Activated CD4-positive, alpha-beta T cell treated with anti-CD3 and anti-CD28 coated beads, Interleukin-2, Interleukin-6, amounts not matched to agents 100 ng/mL and 50 ng/mL, durations not matched to agents 16 hours and 8 hours (primary cell): ENCODE results near the gene THAP7.

Experiments
- DNase-seq: peaks from one replicate; pipeline ENCODE4 v3.0.0-alpha.2; 2020

The THAP7 gene

DNA sequence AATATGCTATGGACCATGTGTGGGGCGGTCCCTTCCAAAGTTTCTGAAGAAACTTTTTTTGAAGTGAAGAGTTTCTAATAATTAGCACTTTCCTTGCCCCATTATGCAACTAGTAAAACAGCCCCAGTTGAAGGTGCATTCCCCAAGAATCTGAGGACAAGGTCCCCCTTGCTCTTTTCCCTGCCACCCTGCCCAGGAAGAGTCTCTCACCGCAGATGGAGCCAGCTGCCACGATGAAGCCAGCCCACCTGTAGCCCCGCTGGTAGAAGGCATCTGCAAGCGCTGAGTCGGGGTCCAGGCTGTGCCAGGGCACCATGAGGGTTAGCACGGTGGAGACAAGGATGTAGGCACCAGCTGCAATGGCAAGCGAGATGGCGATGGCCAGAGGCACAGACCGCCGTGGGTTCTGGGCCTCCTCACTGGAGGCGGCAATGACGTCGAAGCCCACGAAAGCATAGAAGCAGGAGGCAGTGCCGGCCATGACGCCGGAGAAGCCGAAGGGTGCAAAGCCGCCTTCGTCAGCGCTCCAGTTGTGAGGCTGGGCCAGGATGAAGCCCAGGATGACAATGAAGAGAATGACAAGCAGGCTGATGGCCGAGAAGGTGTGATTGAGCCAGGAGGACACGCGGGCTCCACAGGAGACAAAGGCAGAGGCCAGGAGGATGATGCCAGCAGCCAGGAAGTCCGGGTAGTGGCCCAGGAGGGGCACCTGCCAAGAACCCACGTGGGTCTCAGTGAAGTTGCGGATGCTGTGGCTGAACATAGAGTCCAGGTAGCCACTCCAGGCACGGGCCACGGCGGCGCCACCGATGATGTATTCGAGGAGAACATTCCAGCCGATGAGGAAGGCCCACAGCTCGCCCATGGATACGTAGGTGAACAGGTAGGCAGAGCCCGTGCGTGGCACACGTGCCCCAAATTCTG lies 29.0 kb upstream of the THAP7 start:
- DNase-seq, result no peak

DNA sequence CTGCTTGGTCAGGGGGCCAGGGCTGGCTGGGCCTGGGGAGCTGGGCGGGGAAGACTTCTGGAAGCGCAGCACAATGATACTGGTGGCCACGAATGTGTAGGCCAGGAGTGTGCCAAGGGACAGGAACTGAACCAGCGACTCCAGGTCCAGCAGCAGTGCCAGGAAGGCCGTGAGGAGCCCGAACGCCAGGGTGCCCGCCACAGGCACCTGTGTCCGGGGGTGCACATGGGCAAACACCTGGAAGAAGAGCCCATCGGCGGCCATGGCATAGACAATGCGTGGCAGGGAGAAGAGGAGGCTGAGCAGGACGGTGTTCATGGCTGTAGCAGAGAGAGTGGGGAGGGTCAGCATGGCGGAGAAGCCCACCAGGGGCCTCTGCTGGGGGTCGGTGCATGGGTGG lies 28.1 kb upstream of the THAP7 start:
- DNase-seq, result no peak

GRCh38 chr22:21029486-21030025 lies 27.6 kb upstream of the THAP7 start:
- DNase-seq, result no peak

GRCh38 chr22:21028277-21029251 lies 26.6 kb upstream of the THAP7 start:
- DNase-seq, result no peak

DNA sequence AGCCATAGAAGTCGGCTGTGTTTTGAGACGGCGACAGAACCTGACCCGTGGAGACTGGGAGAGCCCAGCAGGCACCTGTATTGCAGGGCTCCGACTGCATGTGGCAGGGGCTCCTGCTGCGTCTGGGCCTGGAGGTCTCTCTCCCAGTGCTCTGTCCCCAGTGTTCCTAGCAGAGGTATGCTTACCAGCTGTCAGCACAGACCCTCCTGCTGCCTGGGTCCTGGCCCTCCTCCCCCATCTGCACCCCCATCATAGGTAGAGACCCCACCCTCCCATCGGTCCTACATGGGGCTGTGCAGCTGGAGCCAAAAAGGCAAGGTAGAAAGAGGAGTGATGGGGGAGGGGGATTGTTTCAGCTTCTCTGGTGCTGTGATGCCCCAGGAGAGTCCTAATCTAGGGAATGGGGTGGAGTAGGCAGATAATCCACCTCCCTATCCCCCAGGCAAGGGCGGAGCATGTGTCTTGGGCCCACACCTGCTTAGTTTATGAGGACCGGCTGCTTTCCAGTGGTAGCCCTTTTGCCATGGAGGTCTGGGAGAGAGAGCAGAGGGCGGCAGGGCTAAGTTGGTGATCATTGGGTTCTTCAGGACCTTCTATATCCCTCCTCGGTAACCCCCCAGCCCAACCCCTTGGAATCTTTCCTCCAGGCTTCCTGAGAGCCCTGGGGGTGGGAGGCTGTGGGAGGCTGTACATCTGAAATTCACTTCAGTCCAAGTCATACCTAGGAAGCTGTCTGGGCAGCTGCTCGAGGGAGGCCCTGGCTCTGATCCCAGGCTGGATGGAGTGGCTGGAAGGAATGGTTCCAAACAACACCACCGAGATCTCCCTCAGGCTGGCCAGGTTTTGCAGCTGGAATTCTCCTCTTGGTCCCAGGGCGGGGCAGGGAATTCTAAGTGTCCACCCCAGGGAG lies 25.1 kb upstream of the THAP7 start:
- no peak for DNase-seq

DNA sequence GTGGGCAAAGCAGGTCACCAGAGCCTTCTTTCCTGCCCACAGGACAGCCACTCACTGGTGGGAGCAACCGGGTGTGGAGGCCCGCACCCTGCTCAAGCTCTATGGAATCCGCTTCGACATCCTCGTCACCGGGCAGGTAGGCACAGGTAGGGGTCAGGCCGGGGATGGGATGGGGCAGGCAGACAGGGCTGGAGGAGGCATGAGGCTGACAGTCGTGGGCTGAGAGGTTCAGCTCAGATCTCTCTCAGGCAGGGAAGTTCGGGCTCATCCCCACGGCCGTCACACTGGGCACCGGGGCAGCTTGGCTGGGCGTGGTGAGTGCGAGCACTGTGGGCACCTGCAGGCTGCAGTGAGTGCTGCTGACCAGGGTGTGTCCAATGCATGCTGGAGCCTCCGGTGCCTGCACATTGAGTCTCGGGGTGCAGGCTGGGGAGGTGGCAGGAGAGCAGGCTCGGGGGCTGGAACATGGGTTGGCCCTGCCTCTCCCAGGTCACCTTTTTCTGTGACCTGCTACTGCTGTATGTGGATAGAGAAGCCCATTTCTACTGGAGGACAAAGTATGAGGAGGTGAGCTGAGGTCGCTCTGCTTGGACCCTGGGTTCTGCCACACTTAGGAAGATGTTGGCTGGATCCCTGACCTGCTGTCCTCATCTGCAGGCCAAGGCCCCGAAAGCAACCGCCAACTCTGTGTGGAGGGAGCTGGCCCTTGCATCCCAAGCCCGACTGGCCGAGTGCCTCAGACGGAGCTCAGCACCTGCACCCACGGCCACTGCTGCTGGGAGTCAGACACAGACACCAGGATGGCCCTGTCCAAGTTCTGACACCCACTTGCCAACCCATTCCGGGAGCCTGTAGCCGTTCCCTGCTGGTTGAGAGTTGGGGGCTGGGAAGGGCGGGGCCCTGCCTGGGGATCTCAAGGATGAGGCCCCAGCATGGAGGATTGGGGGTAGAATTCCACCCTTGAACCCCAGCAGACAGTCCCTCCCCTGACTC lies 24.1 kb upstream of the THAP7 start:
- DNase-seq, result no peak

GRCh38 chr22:21025266-21025665 lies 23.3 kb upstream of the THAP7 start:
- no peak for DNase-seq

DNA sequence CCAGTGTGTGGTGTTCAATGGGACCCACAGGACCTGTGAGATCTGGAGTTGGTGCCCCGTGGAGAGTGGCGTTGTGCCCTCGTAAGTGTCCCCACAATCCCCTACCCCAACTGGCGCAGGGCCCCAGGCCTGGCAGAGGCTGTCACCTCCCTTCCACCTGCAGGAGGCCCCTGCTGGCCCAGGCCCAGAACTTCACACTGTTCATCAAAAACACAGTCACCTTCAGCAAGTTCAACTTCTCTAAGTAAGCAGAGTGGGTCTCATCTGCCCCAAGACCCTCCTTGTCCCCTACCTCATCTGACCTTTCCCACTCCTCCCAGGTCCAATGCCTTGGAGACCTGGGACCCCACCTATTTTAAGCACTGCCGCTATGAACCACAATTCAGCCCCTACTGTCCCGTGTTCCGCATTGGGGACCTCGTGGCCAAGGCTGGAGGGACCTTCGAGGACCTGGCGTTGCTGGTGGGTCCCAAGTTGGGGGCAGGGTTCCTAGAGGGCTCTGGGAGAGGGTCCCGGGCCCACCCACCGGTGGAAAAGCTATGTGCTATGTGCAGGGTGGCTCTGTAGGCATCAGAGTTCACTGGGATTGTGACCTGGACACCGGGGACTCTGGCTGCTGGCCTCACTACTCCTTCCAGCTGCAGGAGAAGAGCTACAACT lies 21.2 kb upstream of the THAP7 start:
- no peak for DNase-seq

GRCh38 chr22:21022507-21022906 lies 20.6 kb upstream of the THAP7 start:
- no peak for DNase-seq

DNA sequence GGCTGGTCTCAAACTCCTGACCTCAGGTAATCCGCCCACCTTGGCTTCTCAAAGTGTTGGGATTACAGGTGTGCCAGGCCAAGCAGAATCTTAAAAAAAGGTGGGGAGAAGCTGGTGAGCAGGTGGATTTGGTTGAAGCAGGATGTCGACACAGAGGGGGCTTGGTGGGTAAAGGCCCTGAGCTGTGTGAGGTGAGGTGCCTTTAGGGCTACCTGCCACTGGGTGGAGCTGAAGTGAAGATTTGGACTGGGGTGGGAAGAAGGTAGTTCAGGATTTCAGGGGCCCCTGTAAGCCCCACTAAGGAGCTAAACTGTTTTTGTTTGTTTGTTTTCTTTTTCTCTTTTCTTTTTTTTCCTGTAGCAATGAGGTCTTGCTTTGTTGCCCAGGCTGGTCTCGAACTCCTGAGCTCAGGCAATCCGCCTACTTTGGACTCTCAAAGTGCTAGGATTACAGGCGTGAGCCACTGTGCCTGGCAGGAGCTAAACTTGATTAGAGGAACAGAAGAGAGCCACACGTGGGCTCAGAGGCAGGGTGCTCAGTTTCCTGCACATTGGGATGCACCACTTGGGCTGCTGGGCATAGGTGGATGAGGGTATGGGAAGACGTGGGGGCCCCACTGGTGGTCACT lies 19.0 kb upstream of the THAP7 start:
- DNase-seq, result no peak

GRCh38 chr22:21018314-21018713 lies 16.4 kb upstream of the THAP7 start:
- DNase-seq, result no peak

- no peak for DNase-seq
Measured at GRCh38 chr22:21016644-21017420, 14.9 kb upstream of the THAP7 start.

DNA sequence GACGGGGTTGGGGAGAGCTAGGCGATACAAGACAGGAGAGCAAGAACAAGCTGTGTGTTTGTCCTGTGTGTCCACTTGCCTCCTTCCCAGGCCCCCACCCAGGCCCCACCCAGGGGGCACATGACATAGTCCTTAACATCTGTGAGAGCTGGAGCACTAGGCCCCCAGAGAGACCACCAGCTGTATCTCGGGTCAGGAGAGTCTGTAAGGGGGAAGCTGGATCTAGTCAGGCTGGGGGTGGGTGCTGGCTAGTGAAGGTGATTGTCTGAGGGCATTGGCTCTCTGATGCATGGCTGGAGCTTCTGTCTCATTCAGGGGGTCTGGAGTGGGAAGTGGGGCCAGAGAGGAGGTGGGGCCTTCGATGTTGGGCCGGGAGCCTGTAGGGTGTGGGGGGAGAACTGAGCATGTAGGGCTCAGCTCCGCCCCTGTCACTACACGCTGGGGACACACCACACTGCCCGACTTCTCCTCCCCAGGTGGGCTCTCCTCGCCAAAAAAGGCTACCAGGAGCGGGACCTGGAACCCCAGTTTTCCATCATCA lies 13.6 kb upstream of the THAP7 start:
- no peak for DNase-seq

- no peak for DNase-seq
Measured at GRCh38 chr22:21014726-21015465, 13.0 kb upstream of the THAP7 start, which contains the start of gene P2RX6. Gene P2RX6, plus strand, starts transcription at chr22:21015165. Its CDS starts 10 bp downstream, at chr22:21015175.

DNA sequence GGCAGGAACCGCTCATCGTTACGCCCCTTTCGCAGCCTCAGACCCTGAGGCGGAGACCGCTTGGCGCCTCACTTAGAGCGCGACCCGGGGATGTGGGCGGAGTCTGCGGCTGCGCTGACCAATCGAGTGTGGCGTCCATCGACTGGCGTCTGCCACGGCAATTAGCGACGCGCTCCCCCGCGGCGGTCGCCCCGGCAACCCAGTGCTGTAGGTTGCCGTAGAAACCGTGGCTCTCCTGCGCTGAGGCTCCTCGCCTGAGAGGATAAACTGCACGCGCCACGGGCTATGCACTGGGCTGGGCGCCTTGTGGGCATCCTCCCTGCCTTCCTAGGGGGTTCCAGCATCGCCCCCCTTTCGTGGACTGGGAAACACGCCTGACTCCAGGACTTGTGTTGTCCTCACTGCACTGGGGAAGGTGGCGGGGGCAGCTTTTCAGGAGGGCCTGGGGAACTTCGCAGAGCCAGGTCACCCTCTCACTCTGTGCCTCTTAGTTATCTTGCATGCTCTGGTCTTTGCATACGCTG lies 12.3 kb upstream of the THAP7 start:
- peak; percentile 91 for DNase-seq

DNA sequence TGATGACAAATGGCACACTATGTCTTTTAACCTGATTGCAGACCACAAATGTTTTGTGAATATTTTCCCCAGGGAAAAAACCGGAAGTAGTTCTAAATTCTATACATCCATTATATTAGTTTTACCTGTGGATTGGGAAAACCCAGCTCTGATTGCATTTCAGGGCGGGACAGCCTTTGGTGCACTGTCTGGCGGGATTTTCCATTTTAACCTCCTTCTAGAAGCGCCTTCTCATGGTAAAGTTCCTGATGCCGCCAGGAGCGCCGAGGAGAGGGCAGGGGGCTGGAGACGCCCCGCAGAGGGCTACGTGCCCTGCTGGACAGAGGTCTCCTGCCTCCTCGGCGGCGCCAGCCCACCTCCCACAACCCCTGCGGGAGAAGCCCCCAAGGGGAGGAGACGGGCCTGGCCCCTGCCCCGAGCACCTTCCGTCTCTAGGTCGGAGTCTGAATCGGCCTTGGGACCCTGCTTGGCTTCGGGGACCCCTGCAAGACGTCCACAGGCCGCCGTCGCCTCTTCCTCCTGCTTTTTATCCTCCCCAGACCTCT lies 11.8 kb upstream of the THAP7 start:
- no peak for DNase-seq
